A673 (cell line): Measurements from ENCODE around the gene CAST. TPM values are rescaled to one million over a fixed set of nuclear protein-coding genes. Genes with fewer than 3 reads are reported as not detected.
"Not testable (repeated sequence)": the region's sequence is repeated elsewhere in the genome, so short reads cannot be mapped to it uniquely, and the experiment has no call there.

ENCODE experiments used
- BruUV-seq: library from RNA; stranded (reverse); fragments of 400-500 nt; replicated peaks from 2 replicates; lab custom pipeline; 2021; lab: Mats Ljungman, UMichigan
- CTCF ChIA-PET: fragments of 300-600 bp; sonication (Branson Sonifier 250); formaldehyde crosslinking; loops from one replicate; lab custom pipeline; 2022; ENCODE audit warnings: antibody characterized with exemption; lab: Charles Lee
- POLR2A ChIA-PET: fragments of 300-600 bp; sonication (Branson Sonifier 250); formaldehyde crosslinking; loops from one replicate; lab custom pipeline; 2022; ENCODE audit warnings: antibody characterized with exemption; ENCODE audit not compliant: low non-redundant PET; lab: Charles Lee
- DNase-seq: peaks from one replicate; pipeline ENCODE4 v3.0.0-alpha.2; 2015; ENCODE audit warnings: low spot score
- H3K27ac ChIP-seq: fragments of 200-600 bp; sonication (generic); 2 replicates; pipeline ENCODE4 v1.5.1; 2016; ENCODE audit warnings: mixed run types, low read depth, mild to moderate bottlenecking, mixed read lengths, antibody characterized with exemption, low read length; ENCODE audit not compliant: poor library complexity, severe bottlenecking
- H3K27me3 ChIP-seq: fragments of 200-600 bp; sonication (generic); replicated peaks from 2 replicates; pipeline ENCODE4 v1.6.1; 2017; ENCODE audit warnings: mixed run types, low read depth, mild to moderate bottlenecking, mixed read lengths, antibody characterized with exemption, low read length; ENCODE audit not compliant: insufficient read depth, poor library complexity
- H3K36me3 ChIP-seq: fragments of 200-600 bp; sonication (generic); 2 replicates; pipeline ENCODE4 v1.6.1; 2016; ENCODE audit warnings: mixed run types, mild to moderate bottlenecking, mixed read lengths, antibody characterized with exemption, low read length; ENCODE audit not compliant: insufficient read depth, poor library complexity, severe bottlenecking
- H3K4me1 ChIP-seq: fragments of 200-600 bp; sonication (generic); 2 replicates; pipeline ENCODE4 v1.6.1; 2017; ENCODE audit warnings: mixed run types, mild to moderate bottlenecking, mixed read lengths, antibody characterized with exemption, low read length; ENCODE audit not compliant: insufficient read depth, poor library complexity, severe bottlenecking
- H3K4me3 ChIP-seq: fragments of 200-600 bp; sonication (generic); 2 replicates; pipeline ENCODE4 v1.5.1; 2016; ENCODE audit warnings: low read depth, mixed run types, mild to moderate bottlenecking, mixed read lengths, low read length; ENCODE audit not compliant: poor library complexity, severe bottlenecking
- H3K9me3 ChIP-seq: fragments of 200-600 bp; sonication (generic); 2 replicates; pipeline ENCODE4 v1.6.1; 2016; ENCODE audit warnings: mixed run types, low read depth, mild to moderate bottlenecking, mixed read lengths, antibody characterized with exemption, low read length; ENCODE audit not compliant: poor library complexity, severe bottlenecking
- EZH2 ChIP-seq: fragments of 200-600 bp; sonication (generic); IDR thresholded peaks from 2 replicates; pipeline ENCODE4 v1.6.1; 2017; ENCODE audit warnings: borderline replicate concordance, low read depth, mild to moderate bottlenecking, mixed read lengths, antibody characterized with exemption, low read length; ENCODE audit not compliant: poor library complexity, severe bottlenecking
- intact Hi-C: fragments of 100-400 bp; cut with micrococcal nuclease; formaldehyde crosslinking; loops from one replicate; pipeline ENCODE4 v1.10.0; 2022; ENCODE audit not compliant: unreplicated experiment
- total RNA-seq: library from RNA; stranded (reverse); gene quantifications from 2 replicates; pipeline ENCODE4 v1.2.3, GENCODE V29; 2021
- TF ChIP-seq, protein P1 (sequence below): fragments of 300-800, 200-600 bp; sonication (generic); conservative IDR thresholded peaks from 2 replicates; pipeline ENCODE4 v1.5.1; 2017; ENCODE audit warnings: low read depth, mild to moderate bottlenecking, antibody characterized with exemption, low read length, moderate library complexity, mixed read lengths

CAST gene
- total RNA-seq, 1 experiment from 2014 or later: 66.8 TPM

- no TSS peak for BruUV-seq
- TF ChIP-seq, protein P1, sequence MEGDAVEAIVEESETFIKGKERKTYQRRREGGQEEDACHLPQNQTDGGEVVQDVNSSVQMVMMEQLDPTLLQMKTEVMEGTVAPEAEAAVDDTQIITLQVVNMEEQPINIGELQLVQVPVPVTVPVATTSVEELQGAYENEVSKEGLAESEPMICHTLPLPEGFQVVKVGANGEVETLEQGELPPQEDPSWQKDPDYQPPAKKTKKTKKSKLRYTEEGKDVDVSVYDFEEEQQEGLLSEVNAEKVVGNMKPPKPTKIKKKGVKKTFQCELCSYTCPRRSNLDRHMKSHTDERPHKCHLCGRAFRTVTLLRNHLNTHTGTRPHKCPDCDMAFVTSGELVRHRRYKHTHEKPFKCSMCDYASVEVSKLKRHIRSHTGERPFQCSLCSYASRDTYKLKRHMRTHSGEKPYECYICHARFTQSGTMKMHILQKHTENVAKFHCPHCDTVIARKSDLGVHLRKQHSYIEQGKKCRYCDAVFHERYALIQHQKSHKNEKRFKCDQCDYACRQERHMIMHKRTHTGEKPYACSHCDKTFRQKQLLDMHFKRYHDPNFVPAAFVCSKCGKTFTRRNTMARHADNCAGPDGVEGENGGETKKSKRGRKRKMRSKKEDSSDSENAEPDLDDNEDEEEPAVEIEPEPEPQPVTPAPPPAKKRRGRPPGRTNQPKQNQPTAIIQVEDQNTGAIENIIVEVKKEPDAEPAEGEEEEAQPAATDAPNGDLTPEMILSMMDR: no peak
- no peaks in the 10 kb centered on the region for H3K36me3 ChIP-seq
- DNase-seq: no peak
- ChIA-PET CTCF (no interaction called here), POLR2A (no interaction called here)
- H3K27me3 ChIP-seq: no peaks in the 10 kb centered on the region
- no peak overlapping the region for H3K27ac ChIP-seq
- H3K9me3 ChIP-seq: no peaks in the 10 kb centered on the region
- peaks cover 23% of the 10 kb centered on the region for H3K4me1 ChIP-seq
- intact Hi-C loops: no loop called here
- H3K4me3 ChIP-seq: no peak overlapping the region
Measured at GRCh38 chr5:96616801-96617200, 45.4 kb upstream of the CAST start.

- intact Hi-C loops, POLR2A ChIA-PET, BruUV-seq: not testable (repeated sequence)
Measured at GRCh38 chr5:96618311-96619016, 43.7 kb upstream of the CAST start.

GRCh38 chr5:96619946-96620345, 42.2 kb upstream of the CAST start:
- Histone ChIP-seq H3K27ac (no peak overlapping the region), H3K27me3 (no peaks in the 10 kb centered on the region), H3K36me3 (no peaks in the 10 kb centered on the region), H3K4me1 (peaks cover 6% of the 10 kb centered on the region), H3K9me3 (no peaks in the 10 kb centered on the region), H3K4me3 (no peak overlapping the region)
- intact Hi-C loops: no loop called here
- TF ChIP-seq EZH2: no peak
- TF ChIP-seq, protein P1: no peak
- no TSS peak for BruUV-seq
- no peak for DNase-seq
- ChIA-PET POLR2A (no interaction called here), CTCF (no interaction called here)

More at GRCh38 chr5:96618311-96619016, 43.7 kb upstream of the CAST start:
- H3K36me3 ChIP-seq, H3K9me3 ChIP-seq, H3K27me3 ChIP-seq, H3K27ac ChIP-seq, CTCF ChIA-PET, DNase-seq, H3K4me3 ChIP-seq: not testable (repeated sequence)
- peaks cover 20% of the 10 kb centered on the region for H3K4me1 ChIP-seq

DNA sequence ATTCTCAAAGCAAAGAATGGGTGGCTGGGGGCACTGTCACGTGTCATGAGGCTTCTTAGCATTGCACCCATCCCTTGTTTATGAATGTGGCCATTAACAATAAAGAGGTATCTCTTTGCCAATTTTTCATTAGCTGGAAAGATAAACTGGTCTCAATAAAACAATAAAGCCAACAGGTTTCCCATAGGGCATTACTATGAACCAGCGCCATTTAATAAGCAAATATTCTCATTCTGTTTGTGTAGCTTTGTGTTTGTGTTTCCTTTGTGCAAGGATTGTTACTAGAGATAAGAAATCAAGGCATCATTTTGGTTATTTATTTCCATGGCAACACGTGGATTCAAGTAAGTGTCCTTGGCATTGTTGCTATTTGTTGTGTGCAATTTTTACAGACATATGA, 37.6 kb upstream of the CAST start:
- peaks cover 17% of the 10 kb centered on the region for H3K4me1 ChIP-seq
- ChIA-PET CTCF (no interaction called here), POLR2A (no interaction called here)
- no peaks in the 10 kb centered on the region for H3K9me3 ChIP-seq
- BruUV-seq: no TSS peak
- TF ChIP-seq, protein P1: no peak
- intact Hi-C loops: no loop called here
- no peaks in the 10 kb centered on the region for H3K36me3 ChIP-seq
- DNase-seq: no peak
- no peak overlapping the region for H3K4me3 ChIP-seq
- no peak overlapping the region for H3K27ac ChIP-seq
- H3K27me3 ChIP-seq: no peaks in the 10 kb centered on the region
